Measurements from ENCODE around the gene PPM1D.
"Not testable (repeated sequence)": the region's sequence is repeated elsewhere in the genome, so short reads cannot be mapped to it uniquely, and the experiment has no call there.

GRCh38 chr17:60552255-60552654 lies 47.7 kb upstream of the PPM1D start:
- not testable (repeated sequence) for TF ChIP-seq CTCF, POLR2A, EP300, POLR2AphosphoS5 (IDR thresholded peaks at IDR 0.05)
